Measurements from ENCODE around the gene PLCB1. TPM values are rescaled to one million over a fixed set of nuclear protein-coding genes. Genes with fewer than 3 reads are reported as not detected.

The PLCB1 gene
- total RNA-seq, 2 experiments from 2014 or later = 3.1 to 3.6 TPM

DNA sequence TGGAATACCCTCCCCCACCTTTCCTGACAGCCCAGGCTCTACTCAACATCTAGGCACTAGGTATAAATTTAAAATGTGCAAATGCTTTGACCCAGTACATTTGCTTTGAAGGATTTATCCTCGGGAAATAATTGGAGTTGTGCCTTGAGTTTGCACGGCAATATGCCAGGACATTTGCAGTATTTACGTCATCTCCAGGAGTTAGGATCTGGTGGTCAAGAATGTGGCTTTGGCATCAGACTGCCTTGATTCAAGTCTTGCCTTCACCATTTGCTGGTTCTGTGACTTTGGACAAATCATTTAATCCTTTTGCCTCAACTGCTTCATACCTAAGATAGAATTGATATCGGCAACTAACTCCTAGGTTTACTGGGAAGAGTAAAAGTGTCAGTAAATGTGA lies 169.6 kb downstream of the PLCB1 start:
- intact Hi-C loops (cut with micrococcal nuclease) = no loop called here
- ChIA-PET CTCF (interaction anchor here (1.1 kb wide), 1 partner anchor 13 kb away, joined by 3 read pairs; no protein-coding TSS in a partner anchor), POLR2A (no interaction called here)
- TF ChIP-seq, protein P1, sequence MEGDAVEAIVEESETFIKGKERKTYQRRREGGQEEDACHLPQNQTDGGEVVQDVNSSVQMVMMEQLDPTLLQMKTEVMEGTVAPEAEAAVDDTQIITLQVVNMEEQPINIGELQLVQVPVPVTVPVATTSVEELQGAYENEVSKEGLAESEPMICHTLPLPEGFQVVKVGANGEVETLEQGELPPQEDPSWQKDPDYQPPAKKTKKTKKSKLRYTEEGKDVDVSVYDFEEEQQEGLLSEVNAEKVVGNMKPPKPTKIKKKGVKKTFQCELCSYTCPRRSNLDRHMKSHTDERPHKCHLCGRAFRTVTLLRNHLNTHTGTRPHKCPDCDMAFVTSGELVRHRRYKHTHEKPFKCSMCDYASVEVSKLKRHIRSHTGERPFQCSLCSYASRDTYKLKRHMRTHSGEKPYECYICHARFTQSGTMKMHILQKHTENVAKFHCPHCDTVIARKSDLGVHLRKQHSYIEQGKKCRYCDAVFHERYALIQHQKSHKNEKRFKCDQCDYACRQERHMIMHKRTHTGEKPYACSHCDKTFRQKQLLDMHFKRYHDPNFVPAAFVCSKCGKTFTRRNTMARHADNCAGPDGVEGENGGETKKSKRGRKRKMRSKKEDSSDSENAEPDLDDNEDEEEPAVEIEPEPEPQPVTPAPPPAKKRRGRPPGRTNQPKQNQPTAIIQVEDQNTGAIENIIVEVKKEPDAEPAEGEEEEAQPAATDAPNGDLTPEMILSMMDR (IDR thresholded peaks at IDR 0.05) = no peak
- no peak overlapping the region for H3K4me3 Mint-ChIP-seq
- H3K36me3 Mint-ChIP-seq (ENCODE audit: low read depth) = no peaks in the 10 kb centered on the region
- H3K9me3 Mint-ChIP-seq = no peaks in the 10 kb centered on the region
- no peak for DNase-seq
- no peak for ATAC-seq
- no peak overlapping the region for H3K27ac Mint-ChIP-seq
- H3K4me1 Mint-ChIP-seq (ENCODE audit: low read depth) = no peaks in the 10 kb centered on the region
- no peaks in the 10 kb centered on the region for H3K27me3 Mint-ChIP-seq

GRCh38 chr20:8303651-8304050 lies 171.6 kb downstream of the PLCB1 start:
- Mint-ChIP-seq H3K36me3 (ENCODE audit: low read depth) (no peaks in the 10 kb centered on the region), H3K27ac (no peak overlapping the region), H3K27me3 (peaks cover 2% of the 10 kb centered on the region), H3K4me3 (no peak overlapping the region), H3K4me1 (ENCODE audit: low read depth) (no peaks in the 10 kb centered on the region), H3K9me3 (no peaks in the 10 kb centered on the region)
- no peak for ATAC-seq
- intact Hi-C loops (cut with micrococcal nuclease) = loop anchor here (2.0 kb wide), 1 partner anchor 173 kb away; no protein-coding TSS in a partner anchor
- ChIA-PET POLR2A (no interaction called here), CTCF (interaction anchor here (0.7 to 1.4 kb wide), 4 partner anchors 11 to 260 kb away, joined by 3 to 4 read pairs (median 3); no protein-coding TSS in a partner anchor)
- DNase-seq = no peak
- TF ChIP-seq, protein P1 (IDR thresholded peaks at IDR 0.05) = no peak

GRCh38 chr20:8304124-8304816 lies 172.2 kb downstream of the PLCB1 start:
- intact Hi-C loops (cut with micrococcal nuclease) = loop anchor here (2.0 kb wide), 1 partner anchor 173 kb away; no protein-coding TSS in a partner anchor
- Mint-ChIP-seq H3K9me3 (no peaks in the 10 kb centered on the region), H3K27me3 (peaks cover 2% of the 10 kb centered on the region), H3K4me1 (ENCODE audit: low read depth) (no peaks in the 10 kb centered on the region), H3K36me3 (ENCODE audit: low read depth) (no peaks in the 10 kb centered on the region), H3K27ac (no peak overlapping the region), H3K4me3 (no peak overlapping the region)
- ChIA-PET POLR2A (no interaction called here), CTCF (interaction anchor here (0.7 to 1.4 kb wide), 4 partner anchors 12 to 260 kb away, joined by 3 to 4 read pairs (median 3); no protein-coding TSS in a partner anchor)
- no peak for DNase-seq
- ATAC-seq = no peak
- TF ChIP-seq, protein P1 (IDR thresholded peaks at IDR 0.05) = no peak

DNA sequence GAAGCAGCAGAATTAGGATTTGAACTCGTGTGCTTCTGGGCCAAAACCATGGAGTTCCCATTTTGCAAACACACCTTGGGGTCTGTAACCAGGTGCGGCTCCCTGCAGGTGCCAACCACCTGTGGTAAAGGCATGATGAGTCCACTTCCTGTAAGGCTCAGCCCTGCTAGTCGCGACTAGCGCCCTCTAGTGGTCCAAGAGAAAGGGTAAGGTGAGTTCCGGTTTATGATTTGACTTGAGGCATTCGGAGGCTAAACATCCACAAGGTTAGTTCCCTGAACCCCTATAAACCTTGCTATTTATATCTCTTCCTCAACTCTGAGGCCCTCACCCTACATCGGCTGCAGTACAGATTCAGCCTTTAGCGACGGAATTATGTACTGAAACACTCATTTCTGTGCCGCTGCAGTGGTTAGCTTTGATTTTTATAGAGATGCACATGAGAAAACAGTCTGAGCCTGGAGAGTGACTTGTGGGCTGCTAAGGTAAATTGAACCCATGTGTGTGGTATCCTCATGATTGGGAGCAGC lies 173.4 kb downstream of the PLCB1 start:
- ChIA-PET CTCF (interaction anchor here (1.0 to 2.9 kb wide), 5 partner anchors 9 to 416 kb away, joined by 3 to 19 read pairs (median 5); no protein-coding TSS in a partner anchor), POLR2A (no interaction called here)
- Mint-ChIP-seq H3K4me1 (ENCODE audit: low read depth) (no peaks in the 10 kb centered on the region), H3K36me3 (ENCODE audit: low read depth) (no peaks in the 10 kb centered on the region), H3K9me3 (no peaks in the 10 kb centered on the region), H3K27ac (no peak overlapping the region), H3K4me3 (no peak overlapping the region), H3K27me3 (peaks cover 2% of the 10 kb centered on the region)
- ATAC-seq (peak; percentile 83), DNase-seq (peak; percentile 83)
- TF ChIP-seq, protein P1 (IDR thresholded peaks at IDR 0.05) = peak; percentile 71
- intact Hi-C loops (cut with micrococcal nuclease) = loop anchor here (2.0 to 5.0 kb wide), 2 partner anchors 175 to 263 kb away; no protein-coding TSS in a partner anchor

GRCh38 chr20:8306937-8307336 lies 174.9 kb downstream of the PLCB1 start:
- H3K4me1 Mint-ChIP-seq (ENCODE audit: low read depth) = no peaks in the 10 kb centered on the region
- no peaks in the 10 kb centered on the region for H3K36me3 Mint-ChIP-seq (ENCODE audit: low read depth)
- no peak overlapping the region for H3K4me3 Mint-ChIP-seq
- ChIA-PET CTCF (interaction anchor here (0.9 to 2.9 kb wide), 14 partner anchors 8 to 415 kb away, joined by 3 to 19 read pairs (median 3); no protein-coding TSS in a partner anchor), POLR2A (no interaction called here)
- no peaks in the 10 kb centered on the region for H3K9me3 Mint-ChIP-seq
- DNase-seq (no peak), ATAC-seq (no peak)
- intact Hi-C loops (cut with micrococcal nuclease) = loop anchor here (5.0 kb wide), 1 partner anchor 265 kb away; no protein-coding TSS in a partner anchor
- TF ChIP-seq, protein P1 (IDR thresholded peaks at IDR 0.05) = no peak
- H3K27me3 Mint-ChIP-seq = peaks cover 2% of the 10 kb centered on the region
- H3K27ac Mint-ChIP-seq = no peak overlapping the region
